ENCODE measurements around the gene NGEF.

The NGEF gene

GRCh38 chr2:232888839-232889529 lies 124.1 kb downstream of the NGEF start:
- no peak for DNase-seq (ENCODE audit: low spot score)
- no peak for TF ChIP-seq CTCF (IDR thresholded peaks at IDR 0.05; ENCODE audit: extremely low read depth, missing control alignments)

- no peak for DNase-seq (ENCODE audit: low spot score)
- no peak for TF ChIP-seq CTCF (IDR thresholded peaks at IDR 0.05; ENCODE audit: extremely low read depth, missing control alignments)
Observed at GRCh38 chr2:232888099-232888836, 124.8 kb downstream of the NGEF start.

GRCh38 chr2:232887171-232887850 lies 125.7 kb downstream of the NGEF start:
- no peak for DNase-seq (ENCODE audit: low spot score)
- TF ChIP-seq CTCF (IDR thresholded peaks at IDR 0.05; ENCODE audit: extremely low read depth, missing control alignments): no peak

GRCh38 chr2:232886632-232887031 lies 126.4 kb downstream of the NGEF start:
- TF ChIP-seq CTCF (IDR thresholded peaks at IDR 0.05; ENCODE audit: extremely low read depth, missing control alignments): no peak
- no peak for DNase-seq (ENCODE audit: low spot score)

- TF ChIP-seq CTCF (IDR thresholded peaks at IDR 0.05; ENCODE audit: extremely low read depth, missing control alignments): no peak
- no peak for DNase-seq (ENCODE audit: low spot score)
Observed at GRCh38 chr2:232886176-232886575, 126.9 kb downstream of the NGEF start.

- no peak for TF ChIP-seq CTCF (IDR thresholded peaks at IDR 0.05; ENCODE audit: extremely low read depth, missing control alignments)
- no peak for DNase-seq (ENCODE audit: low spot score)
Observed at GRCh38 chr2:232885264-232885961, 127.6 kb downstream of the NGEF start.
